HS-27A (cell line): ENCODE results near the gene RNF220.

Experiments
- DNase-seq: peaks from one replicate; pipeline ENCODE4 v3.0.0-alpha.2; 2012; ENCODE audit warnings: low read depth, missing footprints

RNF220 gene

GRCh38 chr1:44405031-44405797, at the start of gene RNF220:
Gene RNF220 (plus strand): TSS chr1:44405255.
- peak; percentile 57 for DNase-seq

- DNase-seq, result no peak
These were observed 49.3 kb upstream of the RNF220 start for GRCh38 chr1:44355582-44356305.

- DNase-seq, result no peak
These were observed 47.3 kb upstream of the RNF220 start for GRCh38 chr1:44357710-44358109.

- DNase-seq, result no peak
These were observed 45.7 kb upstream of the RNF220 start for GRCh38 chr1:44359234-44359935.

GRCh38 chr1:44361478-44361877, 43.6 kb upstream of the RNF220 start:
- no peak for DNase-seq

- no peak for DNase-seq
These were observed 38.6 kb upstream of the RNF220 start for GRCh38 chr1:44366371-44366975.

GRCh38 chr1:44367944-44368343, 37.1 kb upstream of the RNF220 start:
- DNase-seq, result no peak

- DNase-seq, result no peak
These were observed 36.4 kb upstream of the RNF220 start for GRCh38 chr1:44368471-44369151.

- no peak for DNase-seq
These were observed 33.8 kb upstream of the RNF220 start for GRCh38 chr1:44371206-44371605.

- no peak for DNase-seq
These were observed 29.5 kb upstream of the RNF220 start for GRCh38 chr1:44375547-44375946.

GRCh38 chr1:44377925-44378784, 26.9 kb upstream of the RNF220 start:
- no peak for DNase-seq

GRCh38 chr1:44380666-44381177, 24.3 kb upstream of the RNF220 start:
- DNase-seq, result no peak

- DNase-seq, result no peak
These were observed 16.5 kb upstream of the RNF220 start for GRCh38 chr1:44388551-44388950.

GRCh38 chr1:44389437-44389836, 15.6 kb upstream of the RNF220 start:
- no peak for DNase-seq

- DNase-seq, result peak; percentile 86
These were observed 14.8 kb upstream of the RNF220 start for GRCh38 chr1:44390277-44390676.

GRCh38 chr1:44401256-44402228, 3.5 kb upstream of the RNF220 start:
- DNase-seq, result no peak

- DNase-seq, result no peak
These were observed 1.0 kb downstream of the RNF220 start for GRCh38 chr1:44405798-44406736.

GRCh38 chr1:44406737-44407429, 1.8 kb downstream of the RNF220 start:
- DNase-seq, result no peak
